ENCODE results near the gene MYL2. TPM values are rescaled to one million over a fixed set of nuclear protein-coding genes. Genes with fewer than 3 reads are reported as not detected.

MYL2 gene
- total RNA-seq, 1 donor from 2014 or later: not detected

DNA sequence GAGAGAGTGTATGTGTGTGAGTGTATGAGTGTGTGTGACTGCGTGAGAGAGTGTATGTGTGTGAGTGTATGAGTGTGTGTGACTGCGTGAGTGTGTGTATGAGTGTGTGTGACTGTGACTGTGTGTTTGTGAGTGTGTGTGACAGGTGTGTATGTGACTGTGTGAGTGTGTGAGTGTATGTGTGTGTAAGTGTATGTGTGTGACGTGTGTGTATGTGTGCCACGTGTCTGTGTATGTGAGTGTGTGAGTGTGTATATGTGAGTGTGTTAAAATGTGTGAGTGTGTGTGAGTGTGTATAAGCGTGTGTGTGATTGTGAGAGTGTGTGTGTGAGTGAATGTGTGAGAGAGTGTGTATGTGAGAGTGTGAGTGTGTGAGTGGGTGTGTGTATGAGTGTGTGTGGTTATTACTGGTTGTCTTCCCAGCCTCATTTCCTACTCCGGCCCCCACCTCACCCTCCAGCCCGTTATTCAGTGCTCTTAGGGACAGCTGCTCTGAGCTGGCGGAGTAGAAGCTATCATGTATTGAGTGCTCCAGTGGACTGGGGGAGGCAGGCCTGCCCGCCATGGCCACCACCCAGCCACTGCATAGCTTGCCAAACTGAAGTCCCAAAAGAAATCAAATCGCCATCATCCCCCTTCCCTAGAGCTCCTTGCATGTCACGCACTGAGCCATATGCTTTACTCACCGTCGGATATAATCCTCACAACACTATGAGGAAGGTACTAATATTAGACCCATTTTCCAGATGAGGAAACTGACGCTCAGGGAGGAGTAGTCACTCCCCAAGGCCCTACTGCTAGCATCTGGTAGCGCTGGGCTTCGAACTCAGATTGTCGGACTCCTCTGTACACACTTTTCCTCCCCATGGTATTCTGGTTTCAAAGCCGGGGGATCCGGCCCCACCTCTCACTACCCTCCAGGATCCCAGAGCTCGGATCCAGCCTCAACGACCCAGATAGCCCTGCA is 10.3 kb upstream of the MYL2 start:
- no peak for DNase-seq (ENCODE audit: low read depth, low spot score)

DNA sequence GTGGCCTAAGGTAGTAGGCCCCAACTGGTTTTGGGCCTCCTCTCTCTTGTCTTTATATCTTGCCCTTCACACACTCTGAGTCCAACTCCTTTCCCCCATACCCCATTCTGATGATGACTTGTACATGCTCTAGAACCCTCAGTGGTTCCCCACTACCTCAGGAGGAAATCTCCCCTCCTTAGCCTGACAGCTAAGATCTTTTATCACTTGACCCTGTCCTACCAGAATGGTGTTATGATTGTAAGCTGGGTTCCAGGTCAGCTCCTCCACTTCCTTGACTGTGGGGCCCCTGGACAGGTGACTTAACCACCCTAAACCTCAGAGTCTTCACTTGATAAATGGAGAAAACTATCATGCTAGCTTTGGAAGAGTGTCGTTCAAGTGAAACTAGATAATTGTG is 9.4 kb upstream of the MYL2 start:
- DNase-seq (ENCODE audit: low read depth, low spot score): no peak

DNA sequence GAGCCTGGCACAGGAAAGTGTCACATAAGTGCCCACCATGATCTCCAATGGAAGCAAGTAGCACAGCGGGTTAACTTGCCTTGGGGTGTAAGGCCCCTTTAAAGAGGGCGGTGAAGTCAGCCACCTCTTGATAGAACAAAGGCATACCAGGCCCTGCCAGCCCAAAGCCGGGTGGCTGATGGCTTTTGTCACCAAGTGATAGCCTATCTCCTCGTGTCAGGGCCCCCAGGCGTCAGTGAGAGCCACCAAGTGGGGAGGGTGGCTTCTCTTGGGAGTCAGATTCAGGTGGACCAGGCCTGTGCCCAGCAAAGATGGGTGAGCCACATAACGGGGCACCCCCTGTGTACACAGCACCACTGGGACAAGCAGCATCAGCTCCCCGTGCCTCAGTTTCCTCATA is 8.3 kb upstream of the MYL2 start:
- no peak for DNase-seq (ENCODE audit: low read depth, low spot score)

GRCh38 chr12:110927546-110927945 is 7.2 kb upstream of the MYL2 start:
- no peak for DNase-seq (ENCODE audit: low read depth, low spot score)

- DNase-seq (ENCODE audit: low read depth, low spot score): no peak
Observed at GRCh38 chr12:110923692-110924334, 3.4 kb upstream of the MYL2 start.

DNA sequence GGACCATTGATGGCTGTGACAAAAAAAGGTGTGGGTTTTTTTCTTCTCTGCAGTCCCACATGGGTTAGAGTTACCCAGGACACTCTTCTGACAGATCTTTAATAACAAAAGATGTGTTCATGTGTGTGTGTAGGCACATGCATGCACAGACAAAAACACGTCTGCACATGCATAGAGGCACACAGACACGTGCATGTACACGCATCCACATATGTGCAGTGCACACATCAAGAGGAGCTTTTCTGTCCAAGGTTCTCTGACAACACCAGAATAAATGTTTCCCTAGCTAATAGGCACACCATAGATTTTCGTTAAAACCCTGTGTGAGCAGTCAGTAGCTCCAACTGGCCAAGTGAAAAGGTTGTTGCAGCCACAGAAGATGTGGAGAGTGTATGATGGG is 2.8 kb upstream of the MYL2 start:
- DNase-seq (ENCODE audit: low read depth, low spot score): no peak

GRCh38 chr12:110922652-110923051 is 2.3 kb upstream of the MYL2 start:
- no peak for DNase-seq (ENCODE audit: low read depth, low spot score)

- no peak for DNase-seq (ENCODE audit: low read depth, low spot score)
Observed at GRCh38 chr12:110921262-110921661, 883 bp upstream of the MYL2 start.

GRCh38 chr12:110919720-110920119 is 659 bp downstream of the MYL2 start:
- DNase-seq (ENCODE audit: low read depth, low spot score): no peak

DNA sequence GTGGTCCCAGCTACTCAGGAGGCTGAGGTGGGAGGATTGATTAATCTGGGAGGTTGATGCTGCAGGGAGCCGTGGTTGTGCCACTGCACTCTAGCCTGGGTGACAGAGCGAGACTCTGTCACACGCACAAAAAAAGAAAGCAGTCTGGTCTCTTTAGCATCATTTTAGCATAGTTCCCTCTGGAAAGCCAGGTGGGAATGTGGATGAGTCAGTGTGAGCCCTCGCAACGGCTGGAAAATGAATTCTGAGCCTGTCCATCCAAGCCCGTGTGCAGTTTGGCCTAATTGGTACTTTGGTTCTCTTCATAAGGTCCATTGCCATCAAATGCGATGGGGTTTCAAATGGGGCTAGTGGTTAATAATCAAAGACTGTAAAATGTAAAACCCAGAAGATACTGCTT is 2.4 kb downstream of the MYL2 start:
- no peak for DNase-seq (ENCODE audit: low read depth, low spot score)

- peak; percentile 59 for DNase-seq (ENCODE audit: low read depth, low spot score)
Observed at GRCh38 chr12:110917467-110917866, 2.9 kb downstream of the MYL2 start.

DNA sequence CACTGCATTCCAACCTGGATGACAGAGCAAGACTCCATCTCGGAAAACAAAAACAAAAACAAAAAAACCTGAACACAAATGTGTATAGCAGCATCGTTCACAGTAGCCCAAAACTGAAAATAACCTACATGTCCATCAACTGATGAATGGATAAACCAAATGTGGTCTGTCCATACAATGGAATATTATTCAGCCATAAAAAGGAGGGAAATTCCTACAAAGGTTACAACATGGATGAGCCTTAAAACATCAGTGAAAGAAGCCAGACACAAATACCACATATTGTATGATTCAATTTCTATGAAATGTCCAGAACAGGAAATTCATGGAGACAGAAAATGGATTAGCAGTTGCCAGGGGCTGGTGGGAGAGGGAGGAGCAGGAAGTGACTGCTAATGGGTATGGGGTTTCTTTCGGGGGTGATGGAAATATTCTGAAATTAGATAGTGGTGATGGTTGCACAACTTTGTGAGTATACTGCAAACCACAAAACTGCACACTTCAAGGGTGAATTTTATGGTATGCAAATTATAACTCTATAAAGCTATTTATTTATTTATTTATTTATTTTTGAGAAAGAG is 4.0 kb downstream of the MYL2 start:
- no peak for DNase-seq (ENCODE audit: low read depth, low spot score)

DNA sequence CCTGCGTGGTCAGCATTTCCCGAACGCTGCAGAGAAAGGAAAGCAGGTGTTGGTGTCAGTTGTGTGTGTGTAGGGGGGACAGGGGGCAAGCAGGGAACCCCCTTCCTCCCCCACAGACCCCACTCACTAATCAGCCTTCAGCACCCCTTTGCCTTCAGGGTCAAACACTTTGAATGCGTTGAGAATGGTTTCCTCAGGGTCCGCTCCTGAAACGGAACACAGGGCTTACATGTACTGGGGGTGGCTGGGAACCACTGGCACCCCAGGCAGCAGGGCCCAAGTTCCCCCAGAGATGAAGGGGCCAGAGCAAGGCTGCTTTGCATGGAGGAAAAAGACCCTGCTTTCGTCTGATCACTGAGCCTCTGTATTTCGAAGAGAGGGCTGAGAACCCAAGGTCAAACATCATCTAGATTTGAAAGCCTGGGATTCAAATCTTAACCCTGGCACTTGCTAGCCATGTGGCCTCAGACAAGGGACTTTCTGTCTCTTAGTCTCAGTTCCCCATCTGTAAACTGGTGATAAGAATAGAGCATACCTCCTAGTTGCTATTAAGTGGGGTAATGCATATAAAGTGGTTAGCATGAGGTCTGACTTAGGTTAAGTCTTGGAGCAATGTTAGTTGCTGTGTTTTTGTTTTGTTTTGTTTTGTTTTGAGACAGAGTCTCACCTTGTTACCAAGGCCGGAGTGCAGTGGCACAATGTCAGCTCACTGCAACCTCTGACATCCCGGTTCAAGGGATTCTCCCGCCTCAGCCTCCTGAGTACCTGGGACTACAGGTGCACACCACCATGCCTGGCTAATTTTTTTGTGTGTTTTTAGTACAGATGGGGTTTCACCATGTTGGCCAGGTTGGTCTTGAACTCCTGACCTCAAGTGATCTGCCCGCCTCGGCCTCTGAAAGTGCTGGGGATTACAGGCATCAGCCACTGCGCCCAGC is 7.0 kb downstream of the MYL2 start:
- no peak for DNase-seq (ENCODE audit: low read depth, low spot score)

GRCh38 chr12:110912263-110912662 is 8.1 kb downstream of the MYL2 start:
- DNase-seq (ENCODE audit: low read depth, low spot score): no peak

DNA sequence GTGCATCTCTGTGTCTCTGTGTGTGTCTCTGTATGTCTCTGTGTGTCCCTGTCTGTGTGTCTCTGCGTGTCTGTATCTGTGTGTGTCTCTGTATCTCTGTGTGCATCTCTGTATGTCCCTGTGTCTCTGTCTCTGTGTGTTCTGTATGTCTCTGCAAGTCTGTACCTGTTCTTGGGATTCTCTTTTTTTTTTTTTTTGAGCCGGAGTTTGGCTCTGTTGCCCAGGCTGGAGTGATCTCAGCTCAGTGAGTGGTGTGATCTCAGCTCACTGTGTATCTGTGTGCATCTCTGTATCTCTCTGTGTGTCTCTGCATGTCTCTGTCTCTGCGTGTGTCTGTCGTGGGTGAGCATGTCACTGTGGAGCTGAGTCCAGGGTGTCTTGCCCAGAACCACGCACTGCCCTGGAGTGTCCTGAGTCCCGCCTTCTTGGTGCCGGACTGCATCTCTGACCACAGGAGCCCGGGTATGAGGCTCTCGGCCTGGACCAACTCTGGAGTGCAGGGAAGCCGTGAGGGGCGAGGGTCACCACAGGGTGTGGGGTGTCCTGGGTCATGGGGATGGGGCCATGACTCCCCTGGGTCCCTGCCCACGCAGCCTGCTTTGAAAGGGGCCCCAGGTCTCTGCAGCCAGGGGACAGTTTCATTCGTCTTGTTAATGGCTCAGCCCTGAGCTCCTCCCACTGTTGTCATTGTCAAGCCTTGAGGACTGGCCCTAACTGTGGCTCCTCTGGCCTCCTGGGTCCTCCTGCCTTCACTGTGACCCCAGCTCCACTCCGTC is 11.8 kb downstream of the MYL2 start:
- DNase-seq (ENCODE audit: low read depth, low spot score): no peak

DNA sequence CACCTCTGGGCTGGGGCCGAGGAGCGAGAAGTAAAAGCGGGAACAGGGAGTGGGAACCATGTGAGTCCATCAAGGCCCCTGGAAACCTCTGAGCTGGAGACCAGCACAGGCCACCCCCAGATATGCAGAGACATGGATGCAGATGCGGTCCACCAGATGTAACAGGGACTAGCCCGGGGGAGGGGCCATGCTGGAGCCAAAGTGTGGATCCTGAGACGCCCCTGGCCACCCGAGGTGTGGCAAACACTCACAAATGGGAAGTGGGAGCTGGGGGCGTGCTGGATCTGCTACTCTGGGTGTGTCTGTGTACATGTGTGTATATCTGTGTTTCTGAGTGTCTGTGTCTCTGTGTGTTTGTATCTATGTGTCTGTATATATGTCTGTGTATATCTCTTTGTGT is 12.8 kb downstream of the MYL2 start:
- no peak for DNase-seq (ENCODE audit: low read depth, low spot score)

GRCh38 chr12:110906985-110907384 is 13.4 kb downstream of the MYL2 start:
- DNase-seq (ENCODE audit: low read depth, low spot score): no peak

- DNase-seq (ENCODE audit: low read depth, low spot score): no peak
Observed at GRCh38 chr12:110906516-110906915, 13.9 kb downstream of the MYL2 start.

GRCh38 chr12:110906083-110906482 is 14.3 kb downstream of the MYL2 start:
- no peak for DNase-seq (ENCODE audit: low read depth, low spot score)

- no peak for DNase-seq (ENCODE audit: low read depth, low spot score)
Observed at GRCh38 chr12:110903511-110903910, 16.9 kb downstream of the MYL2 start.

DNA sequence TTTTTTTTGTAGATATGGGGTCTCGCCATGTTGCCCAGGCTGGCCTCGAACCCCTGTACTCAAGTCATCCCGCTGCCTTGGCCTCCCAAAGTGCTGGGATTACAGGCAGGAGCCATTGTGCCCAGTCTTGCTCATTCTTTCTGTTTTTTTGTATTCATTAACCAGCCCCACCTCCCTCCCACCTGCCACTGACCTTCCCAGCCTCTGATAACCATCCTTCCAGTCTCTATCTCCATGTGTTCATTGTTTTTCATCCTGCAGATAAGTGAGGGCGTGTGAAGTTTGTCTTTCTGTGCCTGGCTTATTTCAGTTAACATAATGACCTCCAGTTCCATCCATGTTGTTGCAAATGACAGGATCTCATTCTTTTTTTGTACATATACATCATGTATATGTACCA is 19.0 kb downstream of the MYL2 start:
- no peak for DNase-seq (ENCODE audit: low read depth, low spot score)

Data from pulmonary artery endothelial cell (primary cell).